Stomach (tissue), 4 donors: Measurements from ENCODE around the gene DCLK1.

Experiments
- EP300 ChIP-seq: sonication (generic); formaldehyde crosslinking; IDR thresholded peaks from one replicate; pipeline ENCODE4 v1.6.1; 2017; ENCODE audit warnings: antibody characterized with exemption
- TF ChIP-seq, protein P1 (sequence below), 7 experiments: fragments of 450-650 bp in 4 of 7; fragments of 200-600 bp in 3 of 7; sonication (generic) in 3 of 7; IDR thresholded peaks; one replicate each; pipeline ENCODE4 v1.5.1; 2016 to 2019; ENCODE audit warnings: antibody characterized with exemption in 7 of 7, control low read depth in 2 of 7, mild to moderate bottlenecking in 1 of 7

DNA sequence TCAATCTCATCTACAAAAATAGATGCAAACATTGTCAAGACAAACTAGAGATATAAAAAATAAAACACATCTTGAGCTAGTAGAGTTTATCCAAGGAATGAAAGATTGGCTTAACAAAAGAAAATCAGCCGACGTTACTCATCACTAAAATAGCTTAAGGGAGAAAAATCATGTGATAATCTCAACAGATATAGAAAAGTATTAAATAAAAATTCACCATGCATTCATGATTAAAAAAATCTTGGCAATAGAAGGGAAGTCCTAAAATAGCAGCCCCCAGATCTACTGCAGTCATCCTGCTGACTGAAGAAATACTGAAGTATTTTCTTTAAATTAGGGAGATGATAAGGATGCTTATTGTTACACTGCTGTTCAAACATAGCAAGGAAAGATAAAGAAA lies 12.6 kb upstream of the DCLK1 start:
- no peak for TF ChIP-seq EP300
- TF ChIP-seq, protein P1, sequence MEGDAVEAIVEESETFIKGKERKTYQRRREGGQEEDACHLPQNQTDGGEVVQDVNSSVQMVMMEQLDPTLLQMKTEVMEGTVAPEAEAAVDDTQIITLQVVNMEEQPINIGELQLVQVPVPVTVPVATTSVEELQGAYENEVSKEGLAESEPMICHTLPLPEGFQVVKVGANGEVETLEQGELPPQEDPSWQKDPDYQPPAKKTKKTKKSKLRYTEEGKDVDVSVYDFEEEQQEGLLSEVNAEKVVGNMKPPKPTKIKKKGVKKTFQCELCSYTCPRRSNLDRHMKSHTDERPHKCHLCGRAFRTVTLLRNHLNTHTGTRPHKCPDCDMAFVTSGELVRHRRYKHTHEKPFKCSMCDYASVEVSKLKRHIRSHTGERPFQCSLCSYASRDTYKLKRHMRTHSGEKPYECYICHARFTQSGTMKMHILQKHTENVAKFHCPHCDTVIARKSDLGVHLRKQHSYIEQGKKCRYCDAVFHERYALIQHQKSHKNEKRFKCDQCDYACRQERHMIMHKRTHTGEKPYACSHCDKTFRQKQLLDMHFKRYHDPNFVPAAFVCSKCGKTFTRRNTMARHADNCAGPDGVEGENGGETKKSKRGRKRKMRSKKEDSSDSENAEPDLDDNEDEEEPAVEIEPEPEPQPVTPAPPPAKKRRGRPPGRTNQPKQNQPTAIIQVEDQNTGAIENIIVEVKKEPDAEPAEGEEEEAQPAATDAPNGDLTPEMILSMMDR (IDR thresholded peaks at IDR 0.05): no peak
